ENCODE data around the gene NFU1.
A peak's percentile ranks its signal among the peaks of the same experiment; 100 is the strongest.

The NFU1 gene

DNA sequence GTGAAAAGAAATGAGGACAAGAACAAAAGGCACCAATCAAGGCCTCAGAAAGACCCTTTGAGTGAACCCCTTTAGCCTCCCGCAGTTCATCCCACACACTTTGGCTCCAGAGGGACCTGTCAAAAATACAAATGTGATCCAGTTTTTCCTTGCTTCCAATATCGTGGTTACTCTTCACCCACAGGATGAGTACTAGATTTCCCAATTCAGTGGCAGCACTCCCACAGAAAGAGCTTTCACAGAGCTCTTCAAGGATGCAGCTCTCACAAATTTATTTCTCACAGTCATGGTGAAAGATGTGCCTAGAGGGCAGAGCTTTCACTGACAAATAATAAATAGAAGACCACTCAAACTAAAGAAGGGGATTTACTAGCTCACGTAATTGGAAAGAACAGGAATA lies 47.2 kb downstream of the NFU1 start:
- no peak overlapping the region for H3K9ac ChIP-seq (ENCODE audit: low read length in 2 of 2)

DNA sequence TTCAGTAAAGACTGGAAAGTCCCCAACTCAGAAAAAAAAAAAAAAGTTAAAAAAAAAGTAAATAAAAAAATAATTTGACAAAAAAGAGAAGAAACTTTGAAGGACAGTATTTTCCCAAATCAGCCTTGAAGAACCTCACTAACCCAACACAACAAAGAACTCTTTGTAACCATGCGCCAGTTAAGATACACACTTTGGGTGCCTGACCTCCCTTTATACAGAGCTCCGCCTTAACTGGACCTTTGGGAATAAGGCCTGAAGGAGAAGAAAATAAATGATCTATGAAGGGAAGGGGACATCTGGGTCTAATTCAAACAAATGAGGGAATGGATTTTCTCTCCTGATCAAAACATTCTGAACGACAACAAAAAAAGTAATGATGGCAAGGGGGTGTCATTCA lies 48.0 kb downstream of the NFU1 start:
- H3K4me3 ChIP-seq (ENCODE audit: low read length in 2 of 2) = no peak overlapping the region
- no peak overlapping the region for H3K27ac ChIP-seq (ENCODE audit: low read length)
- H3K4me1 ChIP-seq (ENCODE audit: control insufficient read depth, insufficient read depth, low read length) = peaks cover 6% of the 10 kb centered on the region
- no peaks in the 10 kb centered on the region for H3K9me3 ChIP-seq (ENCODE audit: control insufficient read depth in 2 of 2, low read length in 2 of 2)
- peaks cover 4 to 7% of the 10 kb centered on the region in 2 donors for H3K36me3 ChIP-seq (ENCODE audit: control insufficient read depth in 2 of 2, insufficient read depth in 2 of 2, low read length in 2 of 2)
- no peaks in the 10 kb centered on the region for H3K27me3 ChIP-seq (ENCODE audit: control insufficient read depth in 1 of 2, insufficient read depth in 2 of 2, low read length in 2 of 2)
- H3K9ac ChIP-seq (ENCODE audit: low read length in 2 of 2) = no peak overlapping the region

More for the DNA sequence above, 47.2 kb downstream of the NFU1 start:
- Histone ChIP-seq H3K27ac (ENCODE audit: low read length) (no peak overlapping the region), H3K36me3 (ENCODE audit: control insufficient read depth in 2 of 2, insufficient read depth in 2 of 2, low read length in 2 of 2) (peaks cover 4 to 12% of the 10 kb centered on the region in 2 donors), H3K4me3 (ENCODE audit: low read length in 2 of 2) (no peak overlapping the region), H3K4me1 (ENCODE audit: control insufficient read depth, insufficient read depth, low read length) (peaks cover 6% of the 10 kb centered on the region), H3K9me3 (ENCODE audit: control insufficient read depth in 2 of 2, low read length in 2 of 2) (no peaks in the 10 kb centered on the region), H3K27me3 (ENCODE audit: control insufficient read depth in 1 of 2, insufficient read depth in 2 of 2, low read length in 2 of 2) (no peaks in the 10 kb centered on the region)

DNA sequence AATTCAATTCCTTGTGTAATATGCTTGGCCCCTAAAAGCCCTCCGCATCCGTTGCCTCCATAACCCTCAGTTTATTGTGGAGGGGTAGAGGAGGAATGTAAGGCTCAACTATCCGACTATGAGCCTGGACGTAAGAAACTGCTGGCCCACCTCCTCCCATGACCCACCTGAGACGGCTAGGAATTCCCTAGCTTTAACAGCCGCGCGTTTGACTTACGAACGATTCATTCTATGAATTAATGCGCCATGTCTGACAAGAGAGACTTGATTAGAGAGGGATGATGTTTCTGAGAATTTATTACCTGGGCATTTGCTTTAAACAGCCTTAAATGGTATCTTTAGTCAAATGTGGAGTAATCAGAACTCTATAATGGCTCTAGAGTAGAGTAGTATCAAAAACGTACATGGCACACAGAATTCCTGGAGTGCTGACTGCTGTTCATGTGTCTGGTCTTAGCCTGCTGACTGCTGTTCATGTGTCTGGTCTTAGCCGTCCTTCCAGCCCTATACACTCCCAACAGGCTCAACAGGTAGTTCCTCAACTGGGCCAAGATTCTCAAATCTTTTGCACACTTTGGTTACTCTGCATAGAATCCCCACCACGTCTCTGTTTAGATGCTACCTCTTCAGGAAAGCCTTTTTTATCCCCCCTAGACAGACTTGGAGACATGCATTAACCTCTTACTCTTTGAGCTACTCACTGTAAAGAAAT lies 49.3 kb downstream of the NFU1 start:
- Histone ChIP-seq H3K27me3 (ENCODE audit: control insufficient read depth in 1 of 2, insufficient read depth in 2 of 2, low read length in 2 of 2) (no peaks in the 10 kb centered on the region), H3K27ac (ENCODE audit: low read length) (no peak overlapping the region), H3K9ac (ENCODE audit: low read length in 2 of 2) (peak overlapping the region; percentile 59 to 65), H3K4me1 (ENCODE audit: control insufficient read depth, insufficient read depth, low read length) (peaks cover 6% of the 10 kb centered on the region), H3K4me3 (ENCODE audit: low read length in 2 of 2) (peak overlapping the region; percentile 66 to 83), H3K36me3 (ENCODE audit: control insufficient read depth in 2 of 2, insufficient read depth in 2 of 2, low read length in 2 of 2) (no peaks in the 10 kb centered on the region), H3K9me3 (ENCODE audit: control insufficient read depth in 2 of 2, low read length in 2 of 2) (no peaks in the 10 kb centered on the region)

DNA sequence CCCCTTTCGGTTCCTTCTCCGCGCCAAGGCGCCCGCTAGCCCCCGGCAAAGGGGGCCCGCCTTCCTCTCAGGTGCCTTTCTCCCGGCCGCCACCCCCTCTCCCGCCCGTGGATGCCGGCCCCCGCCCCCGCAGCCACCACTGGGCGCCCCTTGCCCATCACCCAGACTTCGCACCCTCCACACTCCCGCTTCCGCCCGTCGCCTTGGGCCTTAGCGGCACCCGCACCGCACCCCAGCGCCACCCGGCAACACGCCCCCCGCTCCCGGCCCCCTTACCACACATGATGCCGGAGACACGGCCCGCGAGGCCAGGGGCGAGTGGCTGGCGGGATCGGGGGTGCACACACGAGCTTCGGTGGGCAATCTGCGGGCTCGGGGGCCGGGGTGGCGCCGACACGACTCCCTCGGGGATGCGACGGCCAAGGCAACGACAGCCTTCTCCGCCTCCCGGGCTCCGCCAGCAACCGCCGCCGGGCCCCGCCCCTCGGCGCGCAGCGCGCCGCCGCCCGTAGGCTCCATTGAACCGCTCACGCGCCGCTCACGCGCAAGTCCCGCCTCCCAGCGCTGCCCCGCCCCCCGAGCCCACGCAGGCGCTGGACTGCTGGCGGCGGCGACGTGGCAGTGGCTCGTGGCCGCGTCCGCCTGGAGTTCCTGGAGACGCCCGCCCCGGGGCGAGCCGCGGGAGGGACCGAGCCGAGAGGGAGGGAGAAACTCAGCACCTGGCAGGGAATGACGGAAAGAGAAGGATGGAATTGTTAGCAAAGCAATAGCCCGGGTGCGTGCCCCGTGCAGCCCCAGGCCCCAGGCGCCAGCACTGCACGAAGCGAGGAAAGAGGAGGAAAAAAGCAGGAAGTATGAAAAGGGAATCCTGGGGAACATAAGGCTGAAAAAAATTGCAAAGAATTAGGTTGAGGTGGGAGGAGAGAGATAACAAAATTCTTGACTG lies 50.2 kb downstream of the NFU1 start, which contains the start of gene GFPT1:
Gene GFPT1, minus strand, starts transcription at position 439 of the 946 bp plus-strand sequence. Its CDS starts 156 bp downstream, at position 283.
- no peaks in the 10 kb centered on the region for H3K36me3 ChIP-seq (ENCODE audit: control insufficient read depth in 2 of 2, insufficient read depth in 2 of 2, low read length in 2 of 2)
- H3K4me3 ChIP-seq (ENCODE audit: low read length in 2 of 2) = peak within 1 kb of the TSS; percentile 66 to 83
- H3K9ac ChIP-seq (ENCODE audit: low read length in 2 of 2) = peak within 1 kb of the TSS; percentile 59 to 65
- H3K27me3 ChIP-seq (ENCODE audit: control insufficient read depth in 1 of 2, insufficient read depth in 2 of 2, low read length in 2 of 2) = no peaks in the 10 kb centered on the region
- H3K4me1 ChIP-seq (ENCODE audit: control insufficient read depth, insufficient read depth, low read length) = peaks cover 6% of the 10 kb centered on the region
- H3K27ac ChIP-seq (ENCODE audit: low read length) = peak within 1 kb of the TSS; percentile 32
- H3K9me3 ChIP-seq (ENCODE audit: control insufficient read depth in 2 of 2, low read length in 2 of 2) = no peaks in the 10 kb centered on the region

DNA sequence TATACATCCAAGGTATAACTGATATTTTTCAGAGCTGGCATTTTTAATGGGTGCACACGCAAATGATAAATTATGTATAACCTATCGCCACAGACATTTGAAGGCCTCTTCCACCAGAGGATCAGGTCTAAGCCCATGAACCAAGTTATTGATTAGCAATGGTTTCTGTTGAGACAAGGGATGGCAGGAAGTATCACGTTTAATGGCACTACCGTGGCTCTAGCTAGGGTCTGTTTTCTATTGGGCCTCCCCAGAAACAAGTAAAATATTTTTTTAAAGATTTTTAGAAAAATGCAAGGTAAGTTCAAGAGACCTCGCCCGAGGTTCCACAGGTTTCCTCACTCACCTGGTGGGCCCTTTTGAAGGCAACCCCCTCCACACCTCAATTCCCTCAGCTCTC lies 50.9 kb downstream of the NFU1 start:
- H3K36me3 ChIP-seq (ENCODE audit: control insufficient read depth in 2 of 2, insufficient read depth in 2 of 2, low read length in 2 of 2) = no peaks in the 10 kb centered on the region
- H3K4me1 ChIP-seq (ENCODE audit: control insufficient read depth, insufficient read depth, low read length) = peaks cover 6% of the 10 kb centered on the region
- H3K9ac ChIP-seq (ENCODE audit: low read length in 2 of 2) = peak overlapping the region; percentile 56 to 63
- no peaks in the 10 kb centered on the region for H3K27me3 ChIP-seq (ENCODE audit: control insufficient read depth in 1 of 2, insufficient read depth in 2 of 2, low read length in 2 of 2)
- H3K4me3 ChIP-seq (ENCODE audit: low read length in 2 of 2) = peak overlapping the region; percentile 56 to 83
- peak overlapping the region; percentile 32 for H3K27ac ChIP-seq (ENCODE audit: low read length)
- H3K9me3 ChIP-seq (ENCODE audit: control insufficient read depth in 2 of 2, low read length in 2 of 2) = no peaks in the 10 kb centered on the region

DNA sequence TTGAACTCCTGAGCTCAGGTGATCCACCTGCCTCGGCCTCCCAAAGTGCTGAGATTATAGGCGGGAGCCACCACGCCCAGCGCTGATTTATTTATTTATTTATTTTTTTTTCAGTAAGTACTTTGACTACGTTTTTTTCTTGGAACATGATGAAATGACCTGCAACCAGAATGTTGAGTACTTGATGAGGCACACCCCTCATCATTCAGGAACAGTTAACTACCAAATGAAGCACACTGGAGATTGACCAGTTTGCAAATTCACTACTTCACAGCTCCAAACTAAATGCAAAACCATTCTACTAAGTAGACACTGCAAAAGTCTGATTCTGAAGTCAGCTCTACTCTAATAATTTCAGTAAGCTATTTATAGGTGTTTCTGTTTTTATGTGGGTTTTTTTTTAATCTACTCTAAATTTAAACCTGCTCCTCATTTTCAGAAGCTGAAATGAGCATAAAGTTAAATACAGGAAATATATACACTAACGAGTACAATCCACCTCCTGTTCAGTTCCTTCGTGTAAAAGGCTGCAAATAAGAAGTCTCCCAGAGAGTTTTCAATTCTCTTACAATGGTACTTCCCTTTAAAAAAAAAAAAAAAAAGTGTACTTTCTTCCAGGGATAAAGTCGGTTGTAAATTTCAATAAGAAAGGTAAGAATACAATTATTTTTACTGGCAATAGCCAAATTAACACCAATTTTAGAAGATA lies 51.6 kb downstream of the NFU1 start:
- H3K4me1 ChIP-seq (ENCODE audit: control insufficient read depth, insufficient read depth, low read length) = peaks cover 6% of the 10 kb centered on the region
- no peak overlapping the region for H3K27ac ChIP-seq (ENCODE audit: low read length)
- no peak overlapping the region for H3K9ac ChIP-seq (ENCODE audit: low read length in 2 of 2)
- H3K9me3 ChIP-seq (ENCODE audit: control insufficient read depth in 2 of 2, low read length in 2 of 2) = no peaks in the 10 kb centered on the region
- no peaks in the 10 kb centered on the region for H3K27me3 ChIP-seq (ENCODE audit: control insufficient read depth in 1 of 2, insufficient read depth in 2 of 2, low read length in 2 of 2)
- H3K36me3 ChIP-seq (ENCODE audit: control insufficient read depth in 2 of 2, insufficient read depth in 2 of 2, low read length in 2 of 2) = no peaks in the 10 kb centered on the region
- peak overlapping the region; percentile 56 to 83 for H3K4me3 ChIP-seq (ENCODE audit: low read length in 2 of 2)

DNA sequence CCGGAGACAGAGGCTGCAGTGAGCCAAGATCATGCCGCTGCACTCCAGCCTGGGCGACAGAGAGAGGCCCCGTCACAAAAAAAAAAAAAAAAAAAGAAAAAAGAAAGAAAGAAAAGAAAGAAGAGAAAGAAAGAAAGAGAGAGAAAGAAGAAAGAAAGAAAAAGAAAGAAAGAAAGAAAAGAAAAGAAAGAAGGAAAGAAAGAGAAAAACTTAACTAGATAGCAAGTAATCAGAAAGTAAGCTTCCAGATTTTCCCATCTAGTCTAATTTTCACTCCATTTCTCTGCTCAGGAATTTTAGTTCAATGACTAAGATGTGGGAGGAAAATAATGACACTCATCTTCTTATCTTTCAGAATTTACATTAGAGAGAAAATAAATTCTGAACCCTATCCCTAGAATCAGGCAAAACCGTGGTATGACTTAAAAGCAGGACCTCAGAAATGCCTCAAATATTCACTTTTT lies 52.6 kb downstream of the NFU1 start:
- Histone ChIP-seq H3K36me3 (ENCODE audit: control insufficient read depth in 2 of 2, insufficient read depth in 2 of 2, low read length in 2 of 2) (no peaks in the 10 kb centered on the region), H3K4me3 (ENCODE audit: low read length in 2 of 2) (no peak overlapping the region), H3K27ac (ENCODE audit: low read length) (no peak overlapping the region), H3K4me1 (ENCODE audit: control insufficient read depth, insufficient read depth, low read length) (peaks cover 6% of the 10 kb centered on the region), H3K9ac (ENCODE audit: low read length in 2 of 2) (no peak overlapping the region), H3K27me3 (ENCODE audit: control insufficient read depth in 1 of 2, insufficient read depth in 2 of 2, low read length in 2 of 2) (no peaks in the 10 kb centered on the region), H3K9me3 (ENCODE audit: control insufficient read depth in 2 of 2, low read length in 2 of 2) (no peaks in the 10 kb centered on the region)

DNA sequence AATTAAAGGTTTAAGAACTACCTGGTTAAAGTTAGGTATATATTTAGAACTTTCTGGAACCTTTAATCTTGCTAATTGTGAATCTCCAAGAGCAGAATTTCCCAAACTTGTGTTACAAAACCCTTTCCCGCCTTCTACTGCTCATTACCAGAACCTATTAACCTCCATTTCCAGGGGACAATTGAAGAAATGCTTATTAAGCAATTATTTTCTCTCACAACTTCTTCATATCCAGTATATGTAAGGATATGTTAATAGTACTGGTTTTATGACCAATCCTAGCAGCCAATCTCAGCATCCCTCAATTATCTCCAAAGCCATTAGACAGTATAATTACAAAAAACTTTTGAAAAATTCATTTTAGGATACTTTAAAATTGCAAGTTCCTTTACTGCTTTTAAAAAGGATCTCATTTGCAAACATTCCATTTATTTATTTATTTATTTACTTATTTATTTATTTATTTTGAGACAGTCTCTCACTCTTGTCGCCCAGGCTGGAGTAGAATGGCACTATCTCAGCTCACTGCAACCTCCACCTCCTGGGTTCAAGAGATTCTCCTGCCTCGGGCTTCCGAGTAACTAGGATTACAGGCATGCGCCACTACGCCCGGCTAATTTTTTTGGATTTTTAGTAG lies 53.9 kb downstream of the NFU1 start:
- Histone ChIP-seq H3K9ac (ENCODE audit: low read length in 2 of 2) (no peak overlapping the region), H3K9me3 (ENCODE audit: control insufficient read depth in 2 of 2, low read length in 2 of 2) (no peaks in the 10 kb centered on the region), H3K4me3 (ENCODE audit: low read length in 2 of 2) (no peak overlapping the region), H3K27ac (ENCODE audit: low read length) (no peak overlapping the region), H3K27me3 (ENCODE audit: control insufficient read depth in 1 of 2, insufficient read depth in 2 of 2, low read length in 2 of 2) (no peaks in the 10 kb centered on the region), H3K36me3 (ENCODE audit: control insufficient read depth in 2 of 2, insufficient read depth in 2 of 2, low read length in 2 of 2) (no peaks in the 10 kb centered on the region), H3K4me1 (ENCODE audit: control insufficient read depth, insufficient read depth, low read length) (peaks cover 6% of the 10 kb centered on the region)

DNA sequence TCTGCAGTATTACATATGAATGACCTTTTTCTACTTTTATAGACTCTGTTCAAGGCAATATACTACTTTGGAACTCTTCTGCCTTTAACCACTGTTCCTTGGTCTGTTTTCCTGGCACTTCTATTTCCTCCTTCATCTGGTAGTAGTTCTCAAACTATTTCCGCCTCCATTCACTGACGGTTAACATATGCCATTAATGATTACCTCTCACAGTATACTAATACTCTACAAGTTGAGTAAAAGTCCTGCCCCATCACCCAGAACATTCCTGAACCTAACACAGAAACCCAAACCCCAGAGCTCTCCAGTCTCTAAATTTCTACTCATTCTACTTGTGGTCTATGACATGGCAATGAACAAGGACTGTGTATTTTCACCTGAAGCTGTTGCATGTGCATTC lies 54.7 kb downstream of the NFU1 start:
- Histone ChIP-seq H3K4me1 (ENCODE audit: control insufficient read depth, insufficient read depth, low read length) (peaks cover 3% of the 10 kb centered on the region), H3K9ac (ENCODE audit: low read length in 2 of 2) (no peak overlapping the region), H3K9me3 (ENCODE audit: control insufficient read depth in 2 of 2, low read length in 2 of 2) (no peaks in the 10 kb centered on the region), H3K27ac (ENCODE audit: low read length) (no peak overlapping the region), H3K4me3 (ENCODE audit: low read length in 2 of 2) (no peak overlapping the region), H3K36me3 (ENCODE audit: control insufficient read depth in 2 of 2, insufficient read depth in 2 of 2, low read length in 2 of 2) (no peaks in the 10 kb centered on the region), H3K27me3 (ENCODE audit: control insufficient read depth in 1 of 2, insufficient read depth in 2 of 2, low read length in 2 of 2) (no peaks in the 10 kb centered on the region)

DNA sequence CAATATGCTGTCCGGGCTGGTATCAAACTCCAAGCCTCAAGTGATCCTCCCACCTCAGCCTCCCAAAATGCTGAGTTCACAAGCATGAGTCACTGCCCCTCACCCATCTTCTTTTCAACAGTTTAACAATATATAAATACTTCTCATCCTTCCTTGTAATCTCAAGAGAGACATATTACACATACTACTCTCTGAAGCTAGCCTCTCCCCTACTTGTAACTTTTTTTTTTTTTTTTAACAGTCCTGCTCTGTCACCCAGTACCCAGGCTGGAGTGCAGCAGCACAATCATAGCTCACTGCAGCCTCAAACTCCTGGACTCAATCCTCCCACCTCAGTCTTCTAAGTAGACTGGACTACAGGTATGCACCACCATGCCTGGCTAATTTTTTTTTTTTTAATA lies 55.9 kb downstream of the NFU1 start:
- no peak overlapping the region for H3K27ac ChIP-seq (ENCODE audit: low read length)
- no peaks in the 10 kb centered on the region for H3K4me1 ChIP-seq (ENCODE audit: control insufficient read depth, insufficient read depth, low read length)
- H3K27me3 ChIP-seq (ENCODE audit: control insufficient read depth in 1 of 2, insufficient read depth in 2 of 2, low read length in 2 of 2) = no peaks in the 10 kb centered on the region
- no peak overlapping the region for H3K9ac ChIP-seq (ENCODE audit: low read length in 2 of 2)
- H3K36me3 ChIP-seq (ENCODE audit: control insufficient read depth in 2 of 2, insufficient read depth in 2 of 2, low read length in 2 of 2) = no peaks in the 10 kb centered on the region
- no peak overlapping the region for H3K4me3 ChIP-seq (ENCODE audit: low read length in 2 of 2)
- no peaks in the 10 kb centered on the region for H3K9me3 ChIP-seq (ENCODE audit: control insufficient read depth in 2 of 2, low read length in 2 of 2)
